Psoas muscle (tissue), 8 donors: ENCODE data around the gene C10orf120. TPM values are rescaled to one million over a fixed set of nuclear protein-coding genes. Genes with fewer than 3 reads are reported as not detected.

Experiments
- ATAC-seq, 4 donors: fragments of 200-7000 bp; cut with Tn5 transposase; one replicate each; pipeline ENCODE4 v1.9.1; 2020; ENCODE audit warnings: moderate library complexity in 3 of 4, mild to moderate bottlenecking in 2 of 4
- DNase-seq, 2 donors: peaks; one replicate each; pipeline ENCODE4 v3.0.0-alpha.2; 2020
- H3K27ac ChIP-seq: fragments of 200-600 bp; one replicate; pipeline ENCODE4 v1.8.0; 2022
- H3K27me3 ChIP-seq, 3 donors: fragments of 200-600 bp in 1 of 3; one replicate each; pipeline versions ENCODE4 v1.6.1 to v1.8.0; 2013 to 2022; ENCODE audit warnings: low read length in 2 of 3, mild to moderate bottlenecking in 2 of 3, moderate library complexity in 1 of 3; ENCODE audit not compliant: insufficient read depth in 3 of 3
- H3K36me3 ChIP-seq, 2 donors: fragments of 200-600 bp in 1 of 2; one replicate each; pipeline versions ENCODE4 v1.6.1 to v1.8.0; 2013 to 2022; ENCODE audit warnings: low read depth in 1 of 2, mild to moderate bottlenecking in 1 of 2, moderate library complexity in 1 of 2; ENCODE audit not compliant: insufficient read depth in 1 of 2
- H3K4me1 ChIP-seq: fragments of 200-600 bp; one replicate; pipeline ENCODE4 v1.8.0; 2022
- H3K4me3 ChIP-seq: fragments of 200-600 bp; one replicate; pipeline ENCODE4 v1.8.0; 2022; ENCODE audit warnings: mild to moderate bottlenecking
- H3K9me3 ChIP-seq: fragments of 200-600 bp; one replicate; pipeline ENCODE4 v1.8.0; 2022
- CTCF ChIP-seq: fragments of 200-600 bp; IDR thresholded peaks from one replicate; pipeline ENCODE4 v1.8.0; 2022; ENCODE audit warnings: antibody characterized with exemption
- WGBS, 3 donors: extraction: QIAGEN DNeasy Blood & Tissue Kit; methylation state at CpG; one replicate each; pipeline versions ENCODE4 v1.1.6 to v1.1.7; 2013; 5-methylcytosine and 5-hydroxymethylcytosine counted together
- intact Hi-C, 2 donors: fragments of 100-400 bp; cut with DNase I; formaldehyde crosslinking; loops; one replicate each; pipeline versions ENCODE4 v1.11.0 to v1.14.2; 2022
- polyA plus RNA-seq, 3 donors: library from polyadenylated mRNA; stranded (reverse); fragments of 200-250 nt; gene quantifications; one replicate each; pipeline ENCODE4 v1.2.3, GENCODE V29; 2013
- total RNA-seq, 4 donors: library from RNA; stranded (reverse); fragmentation: NEBNext Ultra II Directional in 2 of 4; extraction: Animal tissue kit (Norgen Biotek cat#: 25700) in 2 of 4; gene quantifications; one replicate each; pipeline versions ENCODE4 v1.2.1 to v1.2.4, GENCODE V29; 2021 to 2023
- donor health status: healthy with polysubstance abuse.
- donor health status: DM: no; HTN: no; CAD: no; lungs with moderate emphysema.
- donor health status: Bipolar disorder and iron deficiency.
- donor health status: healthy.
- donor health status: DM: yes; HTN: yes; CAD: no.
- donor health status: DM: no; HTN: no; CAD: no.
- donor health status: DM: no; HTN: no; CAD: no.
- donor health status: DM: yes; HTN: yes; CAD: no.

C10orf120 gene
- total and polyA plus RNA-seq, 7 donors = not detected

- no peak overlapping the region for H3K4me3 ChIP-seq
- DNase-seq (no peak), ATAC-seq (no peak)
- intact Hi-C loops = no loop called here
- WGBS, 3 donors = 86 to 92% (median 88%) methylated on average over 4 of the region's 4 CpGs
- H3K36me3 ChIP-seq = no peaks in the 10 kb centered on the region
- H3K9me3 ChIP-seq = no peaks in the 10 kb centered on the region
- H3K27me3 ChIP-seq = peaks cover 0 to 17% (median 0%) of the 10 kb centered on the region in 3 donors
- TF ChIP-seq CTCF = no peak
- H3K4me1 ChIP-seq = no peaks in the 10 kb centered on the region
- no peak overlapping the region for H3K27ac ChIP-seq
These were observed 27.0 kb downstream of the C10orf120 start for GRCh38 chr10:122672655-122673054.

GRCh38 chr10:122671355-122671754 is 28.3 kb downstream of the C10orf120 start:
- H3K9me3 ChIP-seq = no peaks in the 10 kb centered on the region
- peaks cover 0 to 11% (median 0%) of the 10 kb centered on the region in 3 donors for H3K27me3 ChIP-seq
- H3K4me1 ChIP-seq = no peaks in the 10 kb centered on the region
- no peak for ATAC-seq
- H3K27ac ChIP-seq = no peak overlapping the region
- H3K36me3 ChIP-seq = no peaks in the 10 kb centered on the region
- WGBS, 3 donors = 46 to 59% (median 50%) methylated on average over 3 of the region's 3 CpGs
- intact Hi-C loops = no loop called here
- no peak for DNase-seq
- no peak for TF ChIP-seq CTCF
- H3K4me3 ChIP-seq = no peak overlapping the region

GRCh38 chr10:122669842-122670241 is 29.8 kb downstream of the C10orf120 start:
- no peak for ATAC-seq
- WGBS, 3 donors = 61 to 74% (median 63%) methylated on average over 2 of the region's 2 CpGs
- no peak overlapping the region for H3K4me3 ChIP-seq
- H3K36me3 ChIP-seq = no peaks in the 10 kb centered on the region
- intact Hi-C loops = no loop called here
- no peak for DNase-seq
- no peak overlapping the region for H3K27ac ChIP-seq
- no peak for TF ChIP-seq CTCF
- H3K27me3 ChIP-seq = peaks cover 0 to 18% (median 0%) of the 10 kb centered on the region in 3 donors
- no peaks in the 10 kb centered on the region for H3K9me3 ChIP-seq
- H3K4me1 ChIP-seq = no peaks in the 10 kb centered on the region

GRCh38 chr10:122669045-122669444 is 30.6 kb downstream of the C10orf120 start:
- ATAC-seq = no peak

More at GRCh38 chr10:122669045-122669444, 30.6 kb downstream of the C10orf120 start:
- H3K27me3 ChIP-seq = peaks cover 0 to 18% (median 0%) of the 10 kb centered on the region in 3 donors
- no peak for DNase-seq
- intact Hi-C loops = no loop called here
- no peak for TF ChIP-seq CTCF
- H3K36me3 ChIP-seq = no peaks in the 10 kb centered on the region
- H3K27ac ChIP-seq = no peak overlapping the region
- H3K9me3 ChIP-seq = no peaks in the 10 kb centered on the region
- no peaks in the 10 kb centered on the region for H3K4me1 ChIP-seq
- 88 to 94% (median 94%) methylated on average over 2 of the region's 2 CpGs for WGBS, 3 donors
- no peak overlapping the region for H3K4me3 ChIP-seq
